Subcutaneous adipose tissue (tissue), 4 donors: ENCODE measurements around the gene HS3ST5. TPM values are rescaled to one million over a fixed set of nuclear protein-coding genes. Genes with fewer than 3 reads are reported as not detected.

Experiments used
- total RNA-seq, 4 donors: library from RNA; depleted of rRNA; stranded (reverse); fragments of >200 nt; gene quantifications; one replicate each; pipeline ENCODE4 v1.1.0, GENCODE V29; 2016
- TF ChIP-seq, protein P1 (sequence below): fragments of 450-650 bp; IDR thresholded peaks from one replicate; pipeline ENCODE4 v1.5.1; 2016; ENCODE audit warnings: low read depth, mild to moderate bottlenecking, control low read depth, antibody characterized with exemption, moderate library complexity

The HS3ST5 gene
- total RNA-seq, 4 donors from 2014 or later: not detected

- TF ChIP-seq, protein P1, sequence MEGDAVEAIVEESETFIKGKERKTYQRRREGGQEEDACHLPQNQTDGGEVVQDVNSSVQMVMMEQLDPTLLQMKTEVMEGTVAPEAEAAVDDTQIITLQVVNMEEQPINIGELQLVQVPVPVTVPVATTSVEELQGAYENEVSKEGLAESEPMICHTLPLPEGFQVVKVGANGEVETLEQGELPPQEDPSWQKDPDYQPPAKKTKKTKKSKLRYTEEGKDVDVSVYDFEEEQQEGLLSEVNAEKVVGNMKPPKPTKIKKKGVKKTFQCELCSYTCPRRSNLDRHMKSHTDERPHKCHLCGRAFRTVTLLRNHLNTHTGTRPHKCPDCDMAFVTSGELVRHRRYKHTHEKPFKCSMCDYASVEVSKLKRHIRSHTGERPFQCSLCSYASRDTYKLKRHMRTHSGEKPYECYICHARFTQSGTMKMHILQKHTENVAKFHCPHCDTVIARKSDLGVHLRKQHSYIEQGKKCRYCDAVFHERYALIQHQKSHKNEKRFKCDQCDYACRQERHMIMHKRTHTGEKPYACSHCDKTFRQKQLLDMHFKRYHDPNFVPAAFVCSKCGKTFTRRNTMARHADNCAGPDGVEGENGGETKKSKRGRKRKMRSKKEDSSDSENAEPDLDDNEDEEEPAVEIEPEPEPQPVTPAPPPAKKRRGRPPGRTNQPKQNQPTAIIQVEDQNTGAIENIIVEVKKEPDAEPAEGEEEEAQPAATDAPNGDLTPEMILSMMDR: no peak
Observed at GRCh38 chr6:114061116-114061515, 281.7 kb downstream of the HS3ST5 start.

GRCh38 chr6:114058435-114058834 is 284.4 kb downstream of the HS3ST5 start:
- TF ChIP-seq, protein P1: no peak

- TF ChIP-seq, protein P1: no peak
Observed at GRCh38 chr6:114055763-114056162, 287.1 kb downstream of the HS3ST5 start.

GRCh38 chr6:114055349-114055748 is 287.5 kb downstream of the HS3ST5 start:
- TF ChIP-seq, protein P1: no peak

- TF ChIP-seq, protein P1: no peak
Observed at GRCh38 chr6:114053791-114054190, 289.0 kb downstream of the HS3ST5 start.

DNA sequence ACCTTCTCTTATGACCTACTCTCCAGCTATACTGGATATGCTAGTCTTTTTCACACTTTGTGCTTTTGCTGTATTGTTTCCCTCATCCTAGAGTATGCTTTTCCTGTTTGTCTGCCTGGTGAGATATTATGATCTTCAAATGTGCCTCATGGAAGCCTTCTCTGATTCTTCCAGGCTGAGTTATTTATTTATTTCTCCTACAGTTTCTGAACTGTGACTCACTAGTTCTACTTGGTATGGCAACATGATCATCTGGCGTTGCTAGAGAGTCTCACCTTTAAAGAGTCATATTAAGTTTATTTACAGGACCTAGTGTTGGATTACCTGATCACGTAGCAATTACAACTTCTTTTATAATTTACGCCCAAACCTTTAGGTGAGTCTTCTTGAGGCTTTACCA is 290.7 kb downstream of the HS3ST5 start:
- TF ChIP-seq, protein P1: no peak

GRCh38 chr6:114051031-114051430 is 291.8 kb downstream of the HS3ST5 start:
- TF ChIP-seq, protein P1: no peak
